ENCODE measurements around the gene BRD7.

- TF ChIP-seq CTCF (IDR thresholded peaks at IDR 0.05) (no peak), POLR2A (IDR thresholded peaks at IDR 0.05) (no peak)
These were observed 22.3 kb upstream of the BRD7 start for GRCh38 chr16:50390914-50391716.

Measured in testis (tissue), 2 donors.